ENCODE measurements around the gene LYPLAL1.

DNA sequence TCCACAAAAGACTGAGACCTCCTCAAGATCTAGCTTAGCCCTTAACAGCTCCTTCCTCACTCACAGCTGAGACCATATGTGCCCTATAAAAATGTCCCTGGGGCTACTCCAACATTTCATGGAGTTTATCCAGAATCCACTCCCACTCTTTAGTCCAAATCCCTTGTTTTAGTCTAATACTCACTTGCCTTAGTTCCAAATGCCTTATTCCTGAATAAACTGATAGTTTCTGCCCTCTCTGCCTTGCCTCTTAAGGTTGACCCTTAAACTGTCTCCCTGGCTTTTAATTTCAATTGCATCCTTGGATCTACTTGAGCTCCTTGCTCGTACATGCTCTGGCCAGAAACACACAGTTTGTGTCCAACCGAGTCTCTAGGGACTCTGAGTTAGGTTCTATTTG is 47.3 kb upstream of the LYPLAL1 start:
- TF ChIP-seq, protein P1, sequence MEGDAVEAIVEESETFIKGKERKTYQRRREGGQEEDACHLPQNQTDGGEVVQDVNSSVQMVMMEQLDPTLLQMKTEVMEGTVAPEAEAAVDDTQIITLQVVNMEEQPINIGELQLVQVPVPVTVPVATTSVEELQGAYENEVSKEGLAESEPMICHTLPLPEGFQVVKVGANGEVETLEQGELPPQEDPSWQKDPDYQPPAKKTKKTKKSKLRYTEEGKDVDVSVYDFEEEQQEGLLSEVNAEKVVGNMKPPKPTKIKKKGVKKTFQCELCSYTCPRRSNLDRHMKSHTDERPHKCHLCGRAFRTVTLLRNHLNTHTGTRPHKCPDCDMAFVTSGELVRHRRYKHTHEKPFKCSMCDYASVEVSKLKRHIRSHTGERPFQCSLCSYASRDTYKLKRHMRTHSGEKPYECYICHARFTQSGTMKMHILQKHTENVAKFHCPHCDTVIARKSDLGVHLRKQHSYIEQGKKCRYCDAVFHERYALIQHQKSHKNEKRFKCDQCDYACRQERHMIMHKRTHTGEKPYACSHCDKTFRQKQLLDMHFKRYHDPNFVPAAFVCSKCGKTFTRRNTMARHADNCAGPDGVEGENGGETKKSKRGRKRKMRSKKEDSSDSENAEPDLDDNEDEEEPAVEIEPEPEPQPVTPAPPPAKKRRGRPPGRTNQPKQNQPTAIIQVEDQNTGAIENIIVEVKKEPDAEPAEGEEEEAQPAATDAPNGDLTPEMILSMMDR (IDR thresholded peaks at IDR 0.05) = no peak
- no peak for TF ChIP-seq POLR2A (IDR thresholded peaks at IDR 0.05)
